Epidermal melanocyte (primary cell): ENCODE measurements around the gene ZNF592.

ENCODE experiments used
- DNase-seq: peaks from one replicate; pipeline ENCODE4 v3.0.0; 2011; ENCODE audit warnings: low spot score; ENCODE audit not compliant: insufficient read length

ZNF592 gene

DNA sequence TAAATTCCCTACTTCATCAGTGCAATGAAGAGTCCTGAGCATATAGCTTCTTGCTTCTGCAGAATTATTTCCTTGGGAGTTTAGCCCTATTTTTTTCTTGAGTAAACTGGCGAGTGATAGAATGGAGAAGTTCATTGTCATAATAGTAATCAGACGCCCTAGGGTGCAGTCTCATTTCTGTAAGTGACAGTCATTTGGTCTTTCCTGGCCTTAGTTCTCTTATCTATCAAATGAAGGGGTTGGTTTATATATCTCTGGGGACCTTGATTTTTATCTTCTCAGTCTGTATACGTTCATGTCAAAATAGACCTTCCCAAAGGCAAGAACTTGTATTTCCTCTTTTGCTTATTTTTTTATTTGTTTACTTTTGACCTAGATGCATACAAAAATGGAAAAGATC is 58.8 kb downstream of the ZNF592 start:
- DNase-seq, result no peak

DNA sequence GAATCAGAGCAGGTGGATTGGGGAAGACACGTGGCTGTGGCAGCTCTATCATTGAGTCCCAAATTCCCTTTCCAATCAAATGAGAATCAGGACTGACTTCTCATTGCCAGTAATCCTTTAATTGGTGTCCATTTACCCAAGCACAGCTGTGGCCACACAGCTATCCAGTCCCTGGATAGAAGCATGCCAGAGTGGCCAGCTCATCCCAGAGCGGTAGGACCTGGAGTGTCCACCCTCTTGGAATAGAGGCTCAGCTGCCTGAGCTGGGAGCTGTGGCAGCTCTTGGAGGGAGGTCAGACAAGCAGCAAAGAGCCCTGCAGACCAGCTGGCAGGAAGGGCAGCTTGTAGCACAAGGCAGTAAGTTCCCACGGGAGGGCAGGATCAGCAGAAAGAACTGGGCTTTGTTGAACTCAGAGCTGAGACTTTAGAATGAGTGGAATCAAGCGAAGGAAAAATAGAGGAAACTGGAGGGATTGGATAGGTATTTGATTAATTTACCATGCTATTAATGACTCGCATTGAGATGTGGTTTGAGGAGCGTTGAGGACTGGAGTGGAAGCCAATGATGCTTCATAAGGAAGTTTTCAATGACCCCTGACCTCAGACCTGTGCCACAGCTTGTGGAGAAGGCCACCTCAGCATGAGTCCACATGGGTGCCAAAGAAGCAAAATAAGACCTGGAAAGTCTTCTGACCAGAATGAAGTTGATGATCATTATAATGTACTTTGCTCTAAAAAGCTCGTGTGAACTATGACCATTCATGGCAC is 61.9 kb downstream of the ZNF592 start:
- DNase-seq, result no peak

DNA sequence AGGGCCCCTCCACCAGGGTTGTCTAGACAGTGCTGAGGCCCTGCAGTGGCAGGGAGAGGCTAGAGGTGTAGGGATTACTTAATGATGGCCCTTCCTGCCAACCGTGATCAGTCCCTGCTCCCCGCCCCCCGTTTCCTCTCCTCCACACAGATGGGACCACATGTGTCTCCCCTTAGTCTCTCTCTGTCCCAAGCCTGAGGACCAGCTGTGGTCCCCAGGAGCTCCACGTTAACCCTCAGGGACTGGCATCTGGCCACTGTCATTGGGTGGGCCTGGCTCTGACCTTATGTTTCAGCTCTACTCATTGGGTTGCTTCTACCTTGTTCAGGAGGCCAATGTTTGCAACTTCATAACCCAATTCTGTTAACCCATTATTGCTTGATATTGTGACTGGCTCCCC is 62.8 kb downstream of the ZNF592 start:
- DNase-seq, result no peak

DNA sequence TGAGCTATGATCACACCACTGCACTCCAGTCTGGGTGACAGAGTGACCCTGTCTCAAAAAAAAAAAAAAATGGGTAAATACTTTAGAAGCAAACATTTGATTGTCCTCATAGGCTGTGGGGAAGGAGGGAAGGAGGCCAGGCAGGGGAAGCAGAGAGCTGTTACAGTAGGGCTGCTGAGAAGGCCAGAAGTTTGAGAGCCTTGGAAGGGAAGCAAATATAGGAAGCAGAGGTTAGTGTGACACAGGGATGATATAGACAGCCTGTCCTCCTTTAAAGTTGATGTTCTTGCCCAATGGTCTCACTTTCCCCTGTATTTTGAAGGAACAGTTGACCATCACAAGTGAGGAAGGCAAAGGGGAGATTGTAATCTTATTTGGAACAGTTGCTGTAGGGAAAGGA is 63.4 kb downstream of the ZNF592 start:
- no peak for DNase-seq

DNA sequence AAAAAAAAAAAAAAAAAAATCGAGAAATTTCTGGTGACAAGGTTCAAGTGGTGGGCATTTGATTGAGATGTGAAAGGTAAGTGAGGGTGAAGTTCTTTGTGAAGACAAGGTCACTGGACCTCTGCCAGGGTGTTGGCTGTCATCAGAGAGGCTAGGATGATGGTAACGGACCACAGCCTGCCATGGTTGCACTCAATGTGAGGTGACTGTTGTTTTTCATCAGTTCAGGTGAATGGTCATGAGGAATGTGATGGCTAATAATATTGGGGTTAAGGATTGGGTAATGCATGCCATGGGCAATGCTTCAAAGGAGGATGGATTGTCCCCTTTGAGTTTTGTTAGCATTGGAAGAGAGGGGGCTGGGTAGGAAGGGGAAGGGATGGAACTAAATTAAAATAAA is 64.5 kb downstream of the ZNF592 start:
- DNase-seq, result no peak

DNA sequence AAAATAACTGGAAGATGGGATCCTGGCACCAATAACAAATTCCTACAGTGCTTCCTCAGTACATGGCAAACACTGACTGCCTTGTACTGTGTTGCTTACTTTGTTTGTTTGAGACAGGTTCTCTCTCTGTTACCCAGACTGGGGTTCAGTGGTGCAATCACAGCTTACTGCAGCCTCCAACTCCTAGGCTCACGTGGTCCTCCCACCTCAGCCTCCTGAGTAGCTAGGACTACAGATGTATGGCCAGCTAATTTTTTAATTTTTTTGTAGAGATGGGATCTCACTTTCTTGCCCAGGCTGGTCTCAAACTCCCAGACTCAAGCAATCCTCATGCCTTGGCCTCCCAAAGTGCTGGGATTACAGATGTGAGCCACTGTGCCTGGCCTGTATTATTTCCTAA is 65.0 kb downstream of the ZNF592 start:
- no peak for DNase-seq

DNA sequence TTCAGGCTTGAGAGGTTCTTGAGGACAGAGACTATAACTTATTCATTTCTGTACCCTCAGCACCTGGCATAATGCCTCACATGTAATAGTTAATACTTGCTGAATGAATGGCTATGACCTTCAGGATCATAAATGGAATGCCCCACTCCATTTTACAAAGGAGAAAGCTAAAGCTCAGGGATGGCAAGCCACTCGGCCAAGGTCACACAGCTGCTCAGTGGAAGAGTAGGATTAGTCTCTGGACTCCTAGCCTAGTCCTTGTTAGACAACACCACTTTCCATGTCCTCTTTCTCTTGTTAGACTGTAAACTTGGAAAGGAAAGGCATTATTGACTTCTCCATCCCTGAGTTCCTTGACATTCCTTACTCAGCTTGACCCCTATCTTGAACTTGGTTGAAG is 65.5 kb downstream of the ZNF592 start:
- no peak for DNase-seq

DNA sequence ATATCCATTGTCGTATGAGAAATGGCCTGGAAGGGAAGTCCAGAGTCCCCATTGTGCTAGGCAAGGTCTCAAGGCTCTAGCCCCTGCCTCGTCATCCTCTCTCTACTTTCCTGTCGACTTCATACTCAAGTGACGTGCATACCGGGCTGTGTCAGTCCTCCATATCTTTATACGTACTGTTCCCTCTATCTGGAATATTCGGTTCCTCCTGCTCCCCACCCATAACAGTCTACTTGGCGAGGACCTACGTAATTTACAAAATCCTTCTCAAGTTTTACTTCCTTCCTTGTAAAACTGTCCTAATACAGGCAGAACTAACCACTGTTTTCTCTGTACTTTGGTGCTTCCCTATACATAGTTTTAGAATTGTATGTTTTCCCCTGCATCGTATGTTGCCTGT is 66.5 kb downstream of the ZNF592 start:
- DNase-seq, result no peak

DNA sequence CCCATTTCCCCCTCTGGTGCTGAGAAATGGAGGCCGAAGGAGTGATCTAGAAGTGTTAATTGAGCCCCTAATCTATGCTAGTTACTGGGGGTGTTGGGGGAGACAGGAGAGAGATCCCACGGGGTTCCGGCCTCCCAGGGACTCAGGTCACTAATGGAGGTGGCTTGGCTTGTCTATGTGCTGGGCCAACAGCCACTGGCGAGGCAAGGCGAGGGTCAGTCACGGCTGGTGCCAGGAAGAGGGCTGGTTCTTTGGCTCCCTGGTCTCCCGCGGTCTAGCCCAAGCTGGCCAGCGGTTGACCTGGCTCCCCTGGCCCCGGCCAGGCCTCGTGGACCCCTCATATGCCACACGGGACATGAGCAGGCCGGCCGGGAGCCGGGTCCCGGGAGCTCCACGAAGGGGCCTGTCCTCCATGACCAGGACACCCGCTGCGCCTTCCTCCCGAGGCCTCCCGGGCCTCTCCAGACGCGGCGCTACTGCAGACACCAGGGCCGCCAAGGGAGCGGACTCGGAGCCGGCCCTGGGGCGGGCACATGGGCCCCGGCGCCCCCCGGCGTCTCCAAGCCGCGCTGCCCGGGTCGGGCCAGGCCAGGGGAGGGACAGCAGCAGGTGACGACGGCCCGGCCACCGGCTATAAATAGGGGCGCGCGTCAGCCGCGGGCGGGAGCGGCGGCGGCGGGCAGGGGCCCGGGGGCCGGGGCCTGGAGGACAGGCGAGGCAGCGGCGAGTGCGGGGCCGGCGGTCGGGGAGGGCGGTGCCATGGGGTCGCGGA is 68.5 kb downstream of the ZNF592 start, which contains the start of gene ALPK3:
Gene ALPK3 (plus strand): TSS at position 663 of the 772 bp plus-strand sequence. CDS start 97 bp downstream, at position 760.
- no peak for DNase-seq

DNA sequence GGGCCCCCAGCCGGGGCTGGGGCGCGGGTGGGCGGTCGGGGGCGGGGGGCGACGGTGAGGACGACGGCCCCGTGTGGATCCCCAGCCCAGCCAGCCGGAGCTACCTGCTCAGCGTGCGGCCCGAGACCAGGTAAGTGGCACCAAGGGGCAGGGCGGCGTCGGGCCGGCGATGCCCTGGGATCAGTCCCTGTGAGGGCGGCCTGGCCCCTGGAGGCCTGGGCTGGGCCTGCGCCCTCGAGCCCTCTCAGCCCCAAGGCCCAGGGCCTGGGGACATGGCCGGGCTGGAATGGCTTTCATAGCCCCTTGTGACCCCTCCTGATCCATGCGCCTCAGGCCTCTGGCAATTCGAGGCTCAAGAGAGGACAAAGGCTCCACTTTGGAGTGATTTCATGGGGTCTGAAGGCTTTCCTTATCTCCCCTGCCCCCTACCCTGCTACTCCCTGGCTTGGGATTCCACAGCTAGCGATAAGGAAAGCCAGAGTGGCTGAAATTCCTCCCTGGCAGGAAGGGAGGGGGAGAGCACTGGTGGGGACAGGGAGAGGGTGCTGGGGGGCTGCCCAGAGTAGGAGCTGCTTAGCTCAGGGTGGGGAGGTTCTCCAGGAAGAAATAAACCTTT is 69.2 kb downstream of the ZNF592 start:
- DNase-seq, result no peak

DNA sequence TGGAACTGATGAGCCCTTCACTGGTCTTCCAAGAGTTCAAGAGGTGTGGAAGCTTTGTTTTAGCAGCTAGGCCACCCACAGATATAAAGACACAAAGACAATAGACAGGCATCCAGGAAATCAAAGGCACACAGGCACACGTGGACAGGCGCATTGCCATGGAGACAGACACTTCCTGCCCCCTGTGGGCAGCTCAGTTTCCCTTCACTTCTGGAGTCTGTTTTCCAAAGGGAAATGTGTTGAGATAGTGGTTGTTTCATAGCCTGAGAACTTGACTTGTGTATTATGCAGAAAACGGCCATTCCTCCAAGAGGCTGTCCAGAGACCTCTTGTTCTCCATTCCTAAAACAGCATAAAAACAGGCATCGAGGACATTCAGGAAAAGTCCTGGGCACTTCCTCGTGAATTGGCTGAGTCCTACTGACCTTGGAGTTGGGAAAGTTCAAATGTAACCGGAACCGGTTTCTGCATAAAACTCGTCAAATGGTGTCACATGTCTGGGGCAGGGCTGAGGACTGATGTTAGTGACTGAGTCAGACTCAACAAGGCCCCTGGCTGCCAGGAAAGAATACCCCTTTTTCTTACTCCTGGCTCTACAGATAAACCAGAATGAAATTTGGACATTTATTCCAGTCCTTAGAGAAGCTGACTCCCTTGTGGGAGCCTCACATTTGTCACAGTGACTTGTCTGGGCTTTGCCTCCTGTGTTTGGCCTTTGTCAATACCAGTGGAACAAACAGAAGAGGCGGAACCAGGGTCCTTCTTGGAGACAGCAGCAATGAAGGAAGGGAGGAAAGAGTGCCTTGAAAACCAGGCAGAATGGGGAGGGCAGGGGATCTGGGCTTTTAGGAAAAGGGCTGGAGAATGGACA is 70.1 kb downstream of the ZNF592 start:
- DNase-seq, result no peak

DNA sequence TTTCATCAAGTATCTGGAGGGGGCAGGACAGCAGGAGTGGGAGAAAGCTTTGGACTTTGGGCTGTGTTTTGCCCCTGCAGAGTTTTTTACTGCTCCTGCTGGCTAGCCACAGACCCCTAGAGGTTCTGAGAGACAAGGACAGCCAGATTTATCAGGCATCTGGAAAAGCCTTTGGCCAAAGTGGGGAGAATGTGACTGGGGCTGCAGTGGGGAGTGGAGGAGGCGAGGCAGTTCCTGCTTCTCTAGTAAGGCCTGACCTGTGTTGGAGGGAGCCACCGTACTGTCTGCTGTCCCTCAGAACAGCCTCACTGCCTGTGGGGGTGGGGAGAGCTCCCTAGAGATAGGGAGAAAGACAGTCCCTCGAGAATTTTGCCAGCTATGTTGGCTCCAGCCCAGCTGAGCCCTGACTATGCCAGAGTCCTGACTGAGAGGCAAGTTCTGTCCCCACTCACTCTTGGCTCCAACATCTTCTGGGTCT is 70.9 kb downstream of the ZNF592 start:
- no peak for DNase-seq

DNA sequence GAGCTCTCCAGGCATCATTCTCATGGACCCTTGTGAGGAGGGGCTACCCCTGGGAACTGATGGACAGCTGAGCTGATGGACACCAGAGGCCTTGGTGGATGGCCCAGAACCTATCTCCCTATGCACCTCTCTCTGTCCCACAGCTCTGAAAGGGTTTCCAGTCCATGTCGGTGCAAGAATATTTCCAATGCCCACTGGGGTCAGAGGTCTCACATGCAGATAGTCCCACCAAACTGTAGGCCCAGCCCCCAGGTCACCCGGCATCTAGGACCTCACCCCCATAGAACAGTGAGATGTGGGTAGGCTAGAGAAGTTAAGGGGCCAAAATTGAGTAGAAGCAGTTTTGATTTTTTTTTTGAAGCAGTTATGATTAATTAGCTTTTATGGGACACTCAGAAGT is 71.4 kb downstream of the ZNF592 start:
- no peak for DNase-seq

DNA sequence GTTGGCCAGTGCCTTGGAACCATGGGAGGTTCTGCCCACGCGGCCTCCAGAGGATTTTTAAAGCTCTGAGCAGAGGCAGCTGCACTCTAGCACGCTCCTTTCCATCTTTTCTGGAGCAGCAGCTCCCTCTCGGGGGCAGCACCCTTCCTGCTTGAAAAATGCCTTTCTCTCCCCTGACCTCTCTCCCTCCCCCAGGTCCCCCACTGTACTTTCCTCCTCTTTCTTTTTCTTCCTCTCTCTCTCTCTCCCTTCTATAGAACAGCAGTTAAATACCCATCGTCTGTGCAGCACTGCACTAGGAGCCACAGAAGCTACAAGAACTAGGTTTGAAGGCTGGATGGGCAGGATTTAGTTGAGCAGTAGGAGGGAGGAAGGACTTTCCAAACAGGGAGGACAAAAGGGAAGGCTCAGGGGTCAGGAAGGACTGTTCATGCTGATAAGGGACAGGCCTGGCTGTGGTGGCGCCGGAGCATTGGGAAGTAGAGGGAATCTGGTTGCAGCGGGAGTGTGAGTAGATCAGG is 73.2 kb downstream of the ZNF592 start:
- no peak for DNase-seq

DNA sequence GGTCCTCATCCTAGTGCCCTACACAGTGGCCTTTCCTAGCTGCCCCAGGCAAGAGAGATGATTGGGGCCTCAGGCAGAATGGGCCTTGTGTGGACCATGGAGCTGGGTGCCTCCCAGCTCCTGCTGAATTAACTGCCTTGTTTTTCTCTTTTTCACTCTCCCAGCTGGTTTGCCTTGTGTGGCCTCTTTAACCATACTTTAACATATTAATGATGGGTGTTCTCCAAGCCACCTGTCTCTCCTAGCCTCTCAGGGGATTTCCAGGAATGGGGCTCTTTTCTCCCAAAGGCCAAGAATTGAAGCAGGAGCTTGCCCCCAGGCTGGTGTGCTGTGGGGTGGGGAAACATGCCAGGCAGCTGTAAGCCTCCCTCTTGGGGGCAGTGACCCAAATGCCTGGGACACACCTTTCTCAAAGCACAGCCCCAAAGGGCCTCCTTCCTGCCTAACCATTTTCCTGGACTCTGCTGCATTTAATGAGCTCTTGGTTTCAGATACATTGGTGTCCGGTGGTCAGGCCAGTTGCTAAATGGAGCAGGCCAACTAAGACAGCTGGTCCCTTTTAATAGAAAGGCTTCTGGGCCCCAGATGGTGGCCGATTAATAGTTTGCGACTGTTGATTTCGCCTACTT is 74.4 kb downstream of the ZNF592 start:
- no peak for DNase-seq

DNA sequence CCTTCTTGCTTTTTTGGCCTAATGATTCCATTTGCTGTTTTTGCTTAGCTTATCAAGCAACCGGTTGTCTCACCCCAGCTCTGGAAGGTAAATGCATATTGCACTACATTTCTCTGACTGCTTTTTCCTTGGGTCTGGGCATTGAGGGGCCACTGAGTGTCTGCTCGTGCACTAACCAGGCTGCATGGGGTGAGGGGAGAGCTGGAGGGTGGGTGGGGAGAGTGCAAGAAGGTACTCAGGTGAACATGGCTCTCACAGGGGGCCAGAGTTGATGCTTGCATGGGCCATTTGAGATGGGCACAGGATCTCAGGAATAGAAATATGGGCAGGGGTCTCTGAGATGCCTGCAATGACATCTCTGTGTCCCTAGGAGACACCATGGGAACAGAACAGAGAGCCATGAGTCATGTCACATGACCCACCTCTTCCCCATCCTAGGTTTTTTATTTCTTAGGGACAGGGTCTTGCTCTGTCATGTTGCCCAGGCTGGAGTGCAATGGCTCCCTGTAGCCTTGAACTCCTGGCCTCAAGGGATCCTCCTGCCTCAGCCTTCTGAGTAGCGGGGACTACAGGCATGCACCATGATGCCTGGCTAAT is 75.0 kb downstream of the ZNF592 start:
- no peak for DNase-seq

DNA sequence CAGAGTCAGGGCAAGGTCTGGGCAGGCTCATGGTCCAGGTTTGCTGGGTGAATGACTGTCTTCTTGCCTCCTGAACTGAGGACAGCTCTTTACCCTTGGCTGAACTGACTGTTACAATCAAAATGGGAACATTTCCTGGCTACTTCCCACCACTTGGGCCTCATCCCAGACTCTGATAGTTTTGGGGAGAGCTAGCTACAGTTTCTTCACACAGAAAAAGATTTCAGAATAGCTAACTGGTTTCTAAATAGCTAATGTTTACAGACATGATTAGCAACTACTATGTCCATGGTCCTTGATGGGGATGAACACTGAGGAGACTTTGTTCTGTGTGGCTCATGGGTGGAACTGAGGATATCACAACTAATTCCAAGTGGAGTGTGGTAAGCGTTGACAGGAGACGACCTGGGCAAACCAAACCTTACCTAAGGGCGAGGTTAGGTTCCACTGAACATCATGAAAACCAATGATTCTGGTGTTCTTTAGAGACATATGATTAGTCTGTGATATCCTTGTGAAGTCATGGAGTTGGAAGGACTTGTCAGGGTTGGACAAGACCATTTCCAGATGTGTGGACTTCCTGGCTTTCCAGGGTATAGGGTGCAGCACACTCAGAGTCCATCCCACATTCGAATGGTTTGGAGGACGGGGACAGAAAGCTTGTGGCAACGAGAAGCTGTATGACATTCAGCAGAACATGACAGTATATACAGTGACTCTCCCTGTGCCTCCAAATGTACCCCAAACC is 76.0 kb downstream of the ZNF592 start:
- DNase-seq, result no peak

DNA sequence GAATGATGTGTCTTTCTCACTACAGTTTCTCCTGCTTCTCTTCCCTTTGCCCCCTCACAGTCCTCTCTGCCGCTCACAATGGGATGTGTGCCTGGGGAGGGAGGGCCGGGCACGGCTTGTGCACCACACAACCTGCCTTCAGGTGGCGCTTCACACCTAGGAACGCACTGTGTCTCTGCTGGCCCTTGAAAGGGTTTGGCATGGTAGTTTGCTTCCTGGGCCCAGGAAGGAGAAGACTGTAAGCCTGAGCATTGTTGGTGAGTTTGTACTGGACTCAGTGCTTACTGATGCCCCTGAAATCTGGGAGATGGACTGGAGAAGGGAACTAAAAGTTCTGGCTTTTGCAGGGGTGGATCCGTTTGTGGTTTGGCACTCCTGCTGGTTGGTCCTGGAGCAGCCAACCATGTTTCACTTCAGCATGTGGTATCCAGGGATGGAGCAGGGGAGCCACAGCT is 78.0 kb downstream of the ZNF592 start:
- DNase-seq, result no peak

DNA sequence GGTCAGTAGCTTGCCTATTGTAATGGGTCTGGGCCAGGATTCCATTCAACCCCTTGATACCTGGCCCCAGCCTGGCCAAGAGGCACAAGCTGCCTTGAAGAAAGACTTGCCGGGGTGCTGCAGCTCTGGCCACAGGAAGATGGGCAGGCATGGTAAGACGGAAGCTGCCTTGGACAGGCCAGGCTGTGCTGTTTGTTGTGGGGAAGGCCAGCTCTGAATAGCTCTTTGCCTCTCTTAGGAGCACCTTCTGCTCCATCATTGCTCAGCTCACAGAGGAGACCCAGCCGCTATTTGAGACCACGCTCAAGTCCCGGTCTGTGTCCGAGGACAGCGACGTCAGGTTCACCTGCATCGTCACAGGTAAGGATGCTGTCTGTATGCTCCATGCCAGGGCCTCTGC is 78.9 kb downstream of the ZNF592 start:
- DNase-seq, result no peak
